ENCODE data around the gene ELP6. TPM values are rescaled to one million over a fixed set of nuclear protein-coding genes. Genes with fewer than 3 reads are reported as not detected.

The ELP6 gene
- total RNA-seq, result 10 to 100 TPM; 15.3 to 25.5 (median 22.6) TPM
- polyA plus RNA-seq, result 28.7 TPM
- long read RNA-seq, donor 1, transcript ELP6-201 (7 exons, 1,401 nt), result major isoform, 25 of 42 reads
- long read RNA-seq, donor 1, partial matches to known transcripts, result 2 of 42 reads
- long read RNA-seq, donor 1, other reads (novel, unspliced or antisense), result 11 of 42 reads
- long read RNA-seq, donor 2, transcript ELP6-201 (7 exons, 1,401 nt), result major isoform, 6 of 15 reads
- long read RNA-seq, donor 2, partial matches to known transcripts, result 1 of 15 reads
- long read RNA-seq, donor 2, other reads (novel, unspliced or antisense), result 4 of 15 reads
- long read RNA-seq, donor 3, transcript ELP6-206 (6 exons, 1,277 nt), result minor isoform, 5 of 56 reads
- long read RNA-seq, donor 3, transcript ELP6-201 (7 exons, 1,401 nt), result major isoform, 35 of 56 reads
- long read RNA-seq, donor 3, partial matches to known transcripts, result 2 of 56 reads
- long read RNA-seq, donor 3, other reads (novel, unspliced or antisense), result 10 of 56 reads
- long read RNA-seq, donor 4, transcript ELP6-201 (7 exons, 1,401 nt), result major isoform, 6 of 15 reads
- long read RNA-seq, donor 4, partial matches to known transcripts, result 1 of 15 reads
- long read RNA-seq, donor 4, other reads (novel, unspliced or antisense), result 6 of 15 reads

DNA sequence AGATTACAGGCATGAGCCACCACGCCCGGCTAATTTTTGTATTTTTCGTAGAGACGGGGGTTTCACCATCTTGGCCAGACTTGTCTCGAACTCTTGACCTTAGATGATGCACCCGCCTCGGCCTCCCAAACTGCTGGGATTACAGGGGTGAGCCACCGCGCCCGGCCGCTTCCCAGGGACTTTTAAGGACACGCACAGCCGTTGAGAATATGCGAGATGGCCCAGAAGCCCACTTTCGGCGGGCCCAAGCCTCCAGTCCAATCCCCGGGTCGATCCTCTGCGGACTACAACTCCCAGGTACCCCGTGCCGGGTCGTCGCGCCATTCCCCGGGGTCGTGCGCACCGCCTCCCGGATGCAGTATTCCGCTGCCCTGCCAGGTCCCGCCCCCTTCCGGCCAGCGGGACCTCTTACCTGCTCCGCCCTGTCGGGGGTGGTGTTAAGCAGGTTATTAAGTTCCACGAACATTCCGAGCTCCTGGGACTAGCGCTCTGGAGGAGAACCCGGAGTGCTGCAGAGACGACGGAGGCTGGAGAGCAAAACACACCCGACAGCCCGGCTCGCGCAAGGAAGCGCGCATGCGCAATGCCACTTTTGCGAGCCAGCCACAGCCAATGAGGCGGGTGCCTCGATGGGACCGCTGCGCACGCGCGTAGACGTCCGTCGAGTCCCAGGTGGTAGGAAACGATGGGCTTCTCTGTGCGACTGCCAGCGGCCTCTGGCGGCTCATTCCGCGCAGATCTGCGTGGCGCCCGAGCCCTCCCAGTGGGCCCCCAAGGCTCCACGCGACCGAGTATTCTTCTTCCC lies at the start of gene ELP6:
TSS of gene ELP6 (minus strand) at position 588 of the 805 bp plus-strand sequence. CDS start at position 466, 122 bp downstream.
- whole genome bisulfite sequencing, result under 1% methylated on average over 71 of the region's 71 CpGs

DNA sequence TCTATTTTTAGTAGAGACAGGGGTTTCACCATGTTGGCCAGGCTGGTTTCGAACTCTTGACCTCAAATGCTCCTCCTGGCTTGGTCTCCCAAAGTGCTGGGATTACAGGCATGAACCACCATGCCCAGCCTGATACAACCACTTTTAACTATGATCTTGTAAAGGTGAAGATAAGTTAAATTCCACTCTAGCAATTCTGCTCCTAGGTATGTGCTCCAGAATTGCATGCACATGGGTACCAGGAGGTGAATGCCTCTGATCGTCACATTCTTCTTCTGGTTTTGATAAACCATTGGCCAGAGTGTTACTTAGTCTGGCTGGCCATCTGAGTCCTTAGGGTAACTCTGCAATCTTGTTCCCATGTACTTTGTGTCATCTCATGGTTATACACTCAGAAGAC lies 42.8 kb upstream of the ELP6 start:
- ATAC-seq, result no peak
- no peaks in the 10 kb centered on the region for H3K27me3 ChIP-seq (ENCODE audit: control insufficient read depth, insufficient read depth)

More for the DNA sequence above, at the start of gene ELP6:
- intact Hi-C loops (cut with DNase I), result no loop called here
- H3K27me3 ChIP-seq (ENCODE audit: control insufficient read depth, insufficient read depth), result no peaks in the 10 kb centered on the region
- H3K9me3 ChIP-seq (ENCODE audit: control insufficient read depth, low read length), result no peaks in the 10 kb centered on the region
- ATAC-seq, result peak; percentile 99
- no peaks in the 10 kb centered on the region for H3K4me1 ChIP-seq (ENCODE audit: control insufficient read depth, insufficient read depth, low read length)
- DNase-seq, result peak; percentile 97 to 99 (median 99)
- peak within 1 kb of the TSS; percentile 65 for H3K4me3 ChIP-seq (ENCODE audit: low read length)
- peak within 1 kb of the TSS; percentile 88 for H3K27ac ChIP-seq (ENCODE audit: low read length)

DNA sequence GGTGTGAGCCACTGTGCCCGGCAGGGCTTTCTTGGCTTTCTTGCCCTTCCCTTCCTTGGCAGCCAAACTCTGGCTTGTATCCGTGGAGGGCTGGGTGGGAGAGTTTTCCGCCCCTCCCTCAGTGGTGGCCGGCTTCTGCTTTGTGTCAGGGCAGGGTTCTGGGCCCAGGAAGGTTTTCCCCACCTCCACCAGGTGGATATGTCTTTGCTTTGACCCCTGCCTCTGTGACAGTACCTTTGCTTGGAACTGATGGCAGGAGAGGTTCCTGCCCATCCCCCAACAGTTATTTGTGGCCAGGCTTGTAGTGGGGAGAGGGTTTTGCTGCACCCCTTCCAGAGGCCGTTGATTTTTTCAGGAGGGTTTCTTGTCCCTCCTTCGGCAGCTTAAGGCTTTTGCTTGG lies 40.8 kb upstream of the ELP6 start:
- no peak overlapping the region for H3K27ac ChIP-seq (ENCODE audit: low read length)
- no peak overlapping the region for H3K4me3 ChIP-seq (ENCODE audit: low read length)
- DNase-seq (no peak), ATAC-seq (no peak)
- H3K4me1 ChIP-seq (ENCODE audit: control insufficient read depth, insufficient read depth, low read length), result no peaks in the 10 kb centered on the region
- intact Hi-C loops (cut with DNase I), result no loop called here
- H3K27me3 ChIP-seq (ENCODE audit: control insufficient read depth, insufficient read depth), result no peaks in the 10 kb centered on the region
- H3K9me3 ChIP-seq (ENCODE audit: control insufficient read depth, low read length), result no peaks in the 10 kb centered on the region
- WGBS, result 78% methylated on average over 6 of the region's 6 CpGs

More for the DNA sequence above, 42.8 kb upstream of the ELP6 start:
- WGBS, result 91% methylated on average over 2 of the region's 2 CpGs
- Histone ChIP-seq H3K27ac (ENCODE audit: low read length) (no peak overlapping the region), H3K4me1 (ENCODE audit: control insufficient read depth, insufficient read depth, low read length) (no peaks in the 10 kb centered on the region), H3K4me3 (ENCODE audit: low read length) (no peak overlapping the region), H3K9me3 (ENCODE audit: control insufficient read depth, low read length) (no peaks in the 10 kb centered on the region)
- DNase-seq, result no peak
- intact Hi-C loops (cut with DNase I), result no loop called here

GRCh38 chr3:47553407-47553806 lies 39.9 kb upstream of the ELP6 start:
- no peak overlapping the region for H3K4me3 ChIP-seq (ENCODE audit: low read length)
- intact Hi-C loops (cut with DNase I), result no loop called here
- H3K4me1 ChIP-seq (ENCODE audit: control insufficient read depth, insufficient read depth, low read length), result no peaks in the 10 kb centered on the region
- ATAC-seq (no peak), DNase-seq (no peak)
- 74% methylated on average over 7 of the region's 7 CpGs for WGBS
- no peaks in the 10 kb centered on the region for H3K27me3 ChIP-seq (ENCODE audit: control insufficient read depth, insufficient read depth)
- no peak overlapping the region for H3K27ac ChIP-seq (ENCODE audit: low read length)
- H3K9me3 ChIP-seq (ENCODE audit: control insufficient read depth, low read length), result no peaks in the 10 kb centered on the region

DNA sequence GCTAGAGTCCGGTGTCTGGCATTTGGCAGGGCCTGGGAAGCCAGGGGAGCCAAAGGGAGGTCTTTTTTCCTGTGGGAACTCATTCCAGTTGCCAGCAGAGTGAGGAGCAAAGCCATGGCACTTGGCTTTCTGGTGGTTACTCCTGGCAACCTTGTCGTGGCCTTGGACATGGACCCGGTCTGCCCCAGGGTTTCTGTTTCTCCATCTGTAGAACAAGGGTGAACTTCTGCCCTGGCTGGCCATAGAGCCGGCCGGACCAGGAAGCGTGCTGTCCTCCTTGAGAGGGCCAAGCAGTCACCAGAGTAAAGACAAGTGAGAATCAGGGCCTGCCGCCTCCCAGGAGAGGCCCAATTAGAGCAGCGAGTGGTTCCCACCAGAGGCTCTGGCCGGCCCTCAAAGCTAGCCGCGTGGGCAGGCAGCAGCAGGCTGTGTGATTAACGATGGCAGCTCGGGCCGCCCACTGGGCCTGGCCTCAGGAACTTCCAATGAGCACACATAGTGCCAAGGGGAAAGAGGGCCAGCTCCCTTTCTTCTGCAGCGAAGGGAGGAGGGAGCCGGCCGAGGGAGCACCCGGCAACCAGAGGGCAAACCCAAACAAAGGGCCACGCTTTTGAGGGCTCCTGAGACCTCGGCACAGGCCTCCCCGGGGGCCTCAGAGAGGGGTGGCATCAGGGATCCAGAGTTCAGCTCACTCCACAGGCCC lies 29.1 kb upstream of the ELP6 start:
- H3K9me3 ChIP-seq (ENCODE audit: control insufficient read depth, low read length), result no peaks in the 10 kb centered on the region
- H3K4me1 ChIP-seq (ENCODE audit: control insufficient read depth, insufficient read depth, low read length), result no peaks in the 10 kb centered on the region
- no peak overlapping the region for H3K27ac ChIP-seq (ENCODE audit: low read length)
- peak; percentile 29 to 69 (median 59) for DNase-seq
- WGBS, result 60% methylated on average over 21 of the region's 21 CpGs
- intact Hi-C loops (cut with DNase I), result no loop called here
- ATAC-seq, result peak; percentile 45 to 67
- H3K27me3 ChIP-seq (ENCODE audit: control insufficient read depth, insufficient read depth), result no peaks in the 10 kb centered on the region
- no peak overlapping the region for H3K4me3 ChIP-seq (ENCODE audit: low read length)

GRCh38 chr3:47541583-47542108 lies 28.1 kb upstream of the ELP6 start:
- intact Hi-C loops (cut with DNase I), result no loop called here
- Histone ChIP-seq H3K27ac (ENCODE audit: low read length) (no peak overlapping the region), H3K9me3 (ENCODE audit: control insufficient read depth, low read length) (no peaks in the 10 kb centered on the region), H3K27me3 (ENCODE audit: control insufficient read depth, insufficient read depth) (no peaks in the 10 kb centered on the region), H3K4me1 (ENCODE audit: control insufficient read depth, insufficient read depth, low read length) (no peaks in the 10 kb centered on the region), H3K4me3 (ENCODE audit: low read length) (no peak overlapping the region)
- ATAC-seq (no peak), DNase-seq (no peak)
- WGBS, result 65% methylated on average over 6 of the region's 6 CpGs

- H3K4me3 ChIP-seq (ENCODE audit: low read length), result no peak overlapping the region
- H3K27me3 ChIP-seq (ENCODE audit: control insufficient read depth, insufficient read depth), result no peaks in the 10 kb centered on the region
- H3K9me3 ChIP-seq (ENCODE audit: control insufficient read depth, low read length), result no peaks in the 10 kb centered on the region
- ATAC-seq (no peak), DNase-seq (no peak)
- H3K27ac ChIP-seq (ENCODE audit: low read length), result no peak overlapping the region
- intact Hi-C loops (cut with DNase I), result no loop called here
- H3K4me1 ChIP-seq (ENCODE audit: control insufficient read depth, insufficient read depth, low read length), result no peaks in the 10 kb centered on the region
- WGBS, result 98% methylated on average over 4 of the region's 4 CpGs
Measured at GRCh38 chr3:47540281-47540680, 26.8 kb upstream of the ELP6 start.

DNA sequence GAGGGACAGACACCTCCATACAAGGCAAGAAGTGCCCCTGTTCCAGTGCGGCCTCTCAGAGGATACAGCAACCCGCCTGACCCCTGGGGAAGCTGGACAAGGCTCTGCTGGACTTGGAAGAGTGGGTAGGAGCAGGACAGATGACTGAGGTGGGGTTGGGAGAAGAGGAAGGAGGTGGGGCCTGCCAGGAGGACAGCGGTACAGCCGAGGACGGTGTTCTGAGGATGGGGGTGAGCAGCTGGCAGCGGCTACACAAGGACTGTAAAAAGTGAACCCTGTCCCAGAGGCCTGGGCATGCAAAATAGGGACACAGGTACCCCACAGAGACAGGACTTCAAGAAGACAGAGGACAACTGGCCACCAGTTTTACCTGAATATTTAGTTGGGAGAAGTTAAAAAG lies 23.5 kb upstream of the ELP6 start:
- no peak for ATAC-seq
- WGBS, result 80% methylated on average over 6 of the region's 6 CpGs

GRCh38 chr3:47536221-47536891 lies 22.8 kb upstream of the ELP6 start:
- H3K4me3 ChIP-seq (ENCODE audit: low read length), result no peak overlapping the region
- no peak overlapping the region for H3K27ac ChIP-seq (ENCODE audit: low read length)
- H3K27me3 ChIP-seq (ENCODE audit: control insufficient read depth, insufficient read depth), result no peaks in the 10 kb centered on the region
- H3K4me1 ChIP-seq (ENCODE audit: control insufficient read depth, insufficient read depth, low read length), result no peaks in the 10 kb centered on the region
- 90% methylated on average over 19 of the region's 19 CpGs for WGBS
- ATAC-seq (peak in 1 of 2 donors; percentile 38), DNase-seq (no peak)
- no peaks in the 10 kb centered on the region for H3K9me3 ChIP-seq (ENCODE audit: control insufficient read depth, low read length)
- intact Hi-C loops (cut with DNase I), result no loop called here

More for the DNA sequence above, 23.5 kb upstream of the ELP6 start:
- intact Hi-C loops (cut with DNase I), result no loop called here
- no peaks in the 10 kb centered on the region for H3K27me3 ChIP-seq (ENCODE audit: control insufficient read depth, insufficient read depth)
- H3K9me3 ChIP-seq (ENCODE audit: control insufficient read depth, low read length), result no peaks in the 10 kb centered on the region
- H3K4me3 ChIP-seq (ENCODE audit: low read length), result no peak overlapping the region
- no peak overlapping the region for H3K27ac ChIP-seq (ENCODE audit: low read length)
- no peak for DNase-seq
- no peaks in the 10 kb centered on the region for H3K4me1 ChIP-seq (ENCODE audit: control insufficient read depth, insufficient read depth, low read length)

- no peak overlapping the region for H3K27ac ChIP-seq (ENCODE audit: low read length)
- no peak for ATAC-seq
- intact Hi-C loops (cut with DNase I), result no loop called here
- 44% methylated on average over 5 of the region's 5 CpGs for WGBS
- H3K9me3 ChIP-seq (ENCODE audit: control insufficient read depth, low read length), result no peaks in the 10 kb centered on the region
- H3K4me3 ChIP-seq (ENCODE audit: low read length), result no peak overlapping the region
- H3K4me1 ChIP-seq (ENCODE audit: control insufficient read depth, insufficient read depth, low read length), result no peaks in the 10 kb centered on the region
- H3K27me3 ChIP-seq (ENCODE audit: control insufficient read depth, insufficient read depth), result no peaks in the 10 kb centered on the region
- DNase-seq, result no peak
Measured at GRCh38 chr3:47533996-47534454, 20.5 kb upstream of the ELP6 start.
